Liver (tissue), 9 donors: ENCODE measurements around the gene TLR3. TPM values are rescaled to one million over a fixed set of nuclear protein-coding genes. Genes with fewer than 3 reads are reported as not detected.

ENCODE experiments used
- DNase-seq: peaks from one replicate; pipeline ENCODE4 v3.0.0-alpha.2; 2017; ENCODE audit warnings: low spot score
- H3K27ac ChIP-seq, 2 donors: one replicate each; pipeline ENCODE4 v1.7.0; 2013; ENCODE audit warnings: inconsistent platforms in 2 of 2, low read length in 2 of 2, control low read depth in 1 of 2, low read depth in 1 of 2, mild to moderate bottlenecking in 1 of 2
- H3K27me3 ChIP-seq, 4 donors: one replicate each; pipeline versions ENCODE4 v1.6.1 to v1.7.0; 2013; ENCODE audit warnings: low read length in 3 of 4, inconsistent platforms in 1 of 4, mild to moderate bottlenecking in 1 of 4, moderate library complexity in 1 of 4; ENCODE audit not compliant: control insufficient read depth in 4 of 4, insufficient read depth in 4 of 4
- H3K36me3 ChIP-seq, 4 donors: one replicate each; pipeline versions ENCODE4 v1.6.1 to v1.7.0; 2013; ENCODE audit warnings: low read length in 3 of 4, mild to moderate bottlenecking in 3 of 4, low read depth in 1 of 4, moderate library complexity in 1 of 4; ENCODE audit not compliant: control insufficient read depth in 4 of 4, insufficient read depth in 3 of 4
- H3K4me1 ChIP-seq, 4 donors: one replicate each; pipeline versions ENCODE4 v1.6.1 to v1.7.0; 2013; ENCODE audit warnings: low read length in 3 of 4, mild to moderate bottlenecking in 3 of 4, moderate library complexity in 1 of 4; ENCODE audit not compliant: control insufficient read depth in 4 of 4, insufficient read depth in 4 of 4
- H3K4me3 ChIP-seq, 3 donors: one replicate each; pipeline versions ENCODE4 v1.6.1 to v1.7.0; 2013; ENCODE audit warnings: low read length in 3 of 3, control low read depth in 1 of 3, low read depth in 1 of 3, mild to moderate bottlenecking in 1 of 3
- H3K9ac ChIP-seq, 2 donors: one replicate each; pipeline ENCODE4 v1.7.0; 2013; ENCODE audit warnings: low read length in 2 of 2, mild to moderate bottlenecking in 2 of 2, moderate library complexity in 2 of 2, control low read depth in 1 of 2, low read depth in 1 of 2
- H3K9me3 ChIP-seq, 4 donors: one replicate each; pipeline versions ENCODE4 v1.6.1 to v1.7.0; 2013; ENCODE audit warnings: low read length in 3 of 4; ENCODE audit not compliant: control insufficient read depth in 4 of 4
- ATF3 ChIP-seq: IDR thresholded peaks from 2 replicates; pipeline ENCODE4 v1.6.1; 2016; ENCODE audit warnings: antibody characterized with exemption
- CTCF ChIP-seq: fragments of 150-350 bp; IDR thresholded peaks from 2 replicates; pipeline ENCODE4 v1.5.1; 2017; ENCODE audit warnings: improper control_type of control experiment, low read depth, low read length; ENCODE audit not compliant: missing input control
- EGR1 ChIP-seq, 2 donors: IDR thresholded peaks; 2 replicates each; pipeline ENCODE4 v1.6.1; 2016 to 2018; ENCODE audit warnings: antibody characterized with exemption in 2 of 2, low read depth in 2 of 2
- FOXA1 ChIP-seq: IDR thresholded peaks from 2 replicates; pipeline ENCODE4 v1.6.1; 2016; ENCODE audit warnings: antibody characterized with exemption
- FOXA2 ChIP-seq: IDR thresholded peaks from 2 replicates; pipeline ENCODE4 v1.6.1; 2016; ENCODE audit warnings: antibody characterized with exemption
- GABPA ChIP-seq, 2 donors: IDR thresholded peaks in 1 of 2; conservative IDR thresholded peaks in 1 of 2; 2 replicates each; pipeline ENCODE4 v1.6.1; 2016; ENCODE audit warnings: antibody characterized with exemption in 2 of 2, mild to moderate bottlenecking in 1 of 2, moderate library complexity in 1 of 2
- HNF4A ChIP-seq, 2 donors: conservative IDR thresholded peaks; 2 replicates each; pipeline ENCODE4 v1.6.1; 2016; ENCODE audit warnings: antibody characterized with exemption in 2 of 2, mild to moderate bottlenecking in 2 of 2
- HNF4G ChIP-seq: IDR thresholded peaks from 2 replicates; pipeline ENCODE4 v1.6.1; 2016; ENCODE audit warnings: antibody characterized with exemption
- JUND ChIP-seq, 2 donors: IDR thresholded peaks; 2 replicates each; pipeline ENCODE4 v1.6.1; 2016; ENCODE audit warnings: antibody characterized with exemption in 2 of 2
- MAX ChIP-seq: IDR thresholded peaks from 2 replicates; pipeline ENCODE4 v1.6.1; 2016; ENCODE audit warnings: antibody characterized with exemption
- NR2F2 ChIP-seq: IDR thresholded peaks from 2 replicates; pipeline ENCODE4 v1.6.1; 2016; ENCODE audit warnings: antibody characterized with exemption
- RAD21 ChIP-seq, 2 donors: IDR thresholded peaks; 2 replicates each; pipeline ENCODE4 v1.6.1; 2016; ENCODE audit warnings: antibody characterized with exemption in 2 of 2, mild to moderate bottlenecking in 2 of 2
- REST ChIP-seq: IDR thresholded peaks from 2 replicates; pipeline ENCODE4 v1.6.1; 2016; ENCODE audit warnings: antibody characterized with exemption, mild to moderate bottlenecking
- RXRA ChIP-seq, 2 donors: IDR thresholded peaks; 2 replicates each; pipeline ENCODE4 v1.6.1; 2017 to 2018; ENCODE audit warnings: antibody characterized with exemption in 2 of 2, mild to moderate bottlenecking in 1 of 2
- SP1 ChIP-seq: IDR thresholded peaks from 2 replicates; pipeline ENCODE4 v1.6.1; 2018; ENCODE audit warnings: antibody characterized with exemption, mild to moderate bottlenecking
- TAF1 ChIP-seq: conservative IDR thresholded peaks from 2 replicates; pipeline ENCODE4 v1.6.1; 2016; ENCODE audit warnings: antibody characterized with exemption, mild to moderate bottlenecking
- YY1 ChIP-seq: IDR thresholded peaks from 2 replicates; pipeline ENCODE4 v1.6.1; 2016; ENCODE audit warnings: antibody characterized with exemption, mild to moderate bottlenecking
- ZBTB33 ChIP-seq: IDR thresholded peaks from 2 replicates; pipeline ENCODE4 v1.6.1; 2016; ENCODE audit warnings: antibody characterized with exemption
- WGBS: extraction: QIAGEN DNeasy Blood & Tissue Kit; methylation state at CpG from one replicate; pipeline ENCODE4 v1.1.7; 2013; 5-methylcytosine and 5-hydroxymethylcytosine counted together
- polyA plus RNA-seq, 2 donors: library from polyadenylated mRNA; stranded (reverse) in 1 of 2; unstranded in 1 of 2; fragments of 200-250 nt in 1 of 2; fragments of >200 nt in 1 of 2; fragmentation: Nextera tagmentation in 1 of 2; extraction: Ambion mirVana in 1 of 2; gene quantifications; one replicate each; pipeline versions ENCODE4 v1.2.1 to v1.2.3, GENCODE V29; 2013 to 2015
- total RNA-seq, 2 donors: library from RNA; depleted of rRNA; stranded (reverse); fragments of >200 nt; gene quantifications; one replicate each; pipeline ENCODE4 v1.2.3, GENCODE V29; 2014
- donor health status: healthy.
- donor health status: healthy.
- donor health status: healthy.
- donor health status: healthy.
- donor health status: healthy.

TLR3 gene
- total and polyA plus RNA-seq, 4 donors, result 1.3 to 4.3 (median 2.4) TPM

GRCh38 chr4:186078981-186079638 lies 10.2 kb downstream of the TLR3 start:
- no peak for DNase-seq
- WGBS, result 83% methylated on average over 11 of the region's 11 CpGs
- H3K9ac ChIP-seq, result no peak overlapping the region
- no peak overlapping the region for H3K4me3 ChIP-seq
- H3K27me3 ChIP-seq, result no peaks in the 10 kb centered on the region
- no peak overlapping the region for H3K27ac ChIP-seq
- no peaks in the 10 kb centered on the region for H3K4me1 ChIP-seq
- TF ChIP-seq ZBTB33 (no peak), NR2F2 (no peak), FOXA1 (no peak), TAF1 (no peak), JUND (IDR thresholded peaks at IDR 0.05) (no peak), RXRA (IDR thresholded peaks at IDR 0.05) (no peak), FOXA2 (no peak), REST (no peak), HNF4A (conservative IDR thresholded peaks at IDR 0.05) (no peak), SP1 (no peak), RAD21 (IDR thresholded peaks at IDR 0.05) (no peak), YY1 (no peak), HNF4G (no peak), GABPA (IDR thresholded peaks at IDR 0.05 in 1 of 2, conservative IDR thresholded peaks at IDR 0.05 in 1 of 2) (no peak), MAX (no peak), CTCF (no peak), ATF3 (no peak), EGR1 (IDR thresholded peaks at IDR 0.05; ENCODE audit: low read depth in 2 of 2) (no peak)
- no peaks in the 10 kb centered on the region for H3K9me3 ChIP-seq
- peaks cover 0 to 26% (median 2%) of the 10 kb centered on the region in 4 donors for H3K36me3 ChIP-seq
